ENCODE data around the gene ANKK1. TPM values are rescaled to one million over a fixed set of nuclear protein-coding genes. Genes with fewer than 3 reads are reported as not detected.

ANKK1 gene
- total and polyA plus RNA-seq, 10 of the 15 experiments (the other 5 are each of a cell fraction or from before 2014, with no cell fraction given): not detected

DNA sequence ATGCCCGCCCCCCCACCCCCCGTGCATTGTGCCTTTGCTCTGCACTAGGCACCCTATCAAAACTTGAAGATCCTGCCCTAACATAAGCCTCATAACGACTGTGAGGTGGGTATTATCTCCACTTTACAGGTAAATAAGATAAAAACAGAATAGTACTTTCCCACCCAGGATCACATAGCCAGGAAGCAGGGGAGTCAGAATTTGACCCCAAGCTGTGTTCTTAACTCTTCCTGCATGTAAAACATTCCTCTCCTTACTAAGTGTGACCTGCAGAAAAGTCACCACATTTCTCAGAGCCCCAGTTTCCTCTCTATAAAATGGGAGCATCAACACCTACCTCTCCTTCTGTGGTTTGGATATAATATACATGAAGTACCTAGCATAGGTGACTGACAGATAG lies 18.2 kb upstream of the ANKK1 start (continued):
- no peak for TF ChIP-seq ZNF592 (IDR thresholded peaks at IDR 0.05)
- no peak for TF ChIP-seq ATF7 (IDR thresholded peaks at IDR 0.05; ENCODE audit: low read depth)
- TF ChIP-seq ZNF274 (IDR thresholded peaks at IDR 0.05; ENCODE audit: insufficient read depth, insufficient read length): no peak
- TF ChIP-seq ZBTB40 (IDR thresholded peaks at IDR 0.05; ENCODE audit: borderline replicate concordance): no peak
- TF ChIP-seq CHD4 (IDR thresholded peaks at IDR 0.05): no peak
- TF ChIP-seq ZNF207 (IDR thresholded peaks at IDR 0.05; ENCODE audit: borderline replicate concordance): no peak

Data from GM12878 (cell line).